Measurements from ENCODE around the gene PSAP.

Gene PSAP

GRCh38 chr10:71780156-71780555 is 70.9 kb downstream of the PSAP start:
- DNase-seq: no peak

- no peak for DNase-seq
These were observed 71.4 kb downstream of the PSAP start for GRCh38 chr10:71779641-71780040.

DNA sequence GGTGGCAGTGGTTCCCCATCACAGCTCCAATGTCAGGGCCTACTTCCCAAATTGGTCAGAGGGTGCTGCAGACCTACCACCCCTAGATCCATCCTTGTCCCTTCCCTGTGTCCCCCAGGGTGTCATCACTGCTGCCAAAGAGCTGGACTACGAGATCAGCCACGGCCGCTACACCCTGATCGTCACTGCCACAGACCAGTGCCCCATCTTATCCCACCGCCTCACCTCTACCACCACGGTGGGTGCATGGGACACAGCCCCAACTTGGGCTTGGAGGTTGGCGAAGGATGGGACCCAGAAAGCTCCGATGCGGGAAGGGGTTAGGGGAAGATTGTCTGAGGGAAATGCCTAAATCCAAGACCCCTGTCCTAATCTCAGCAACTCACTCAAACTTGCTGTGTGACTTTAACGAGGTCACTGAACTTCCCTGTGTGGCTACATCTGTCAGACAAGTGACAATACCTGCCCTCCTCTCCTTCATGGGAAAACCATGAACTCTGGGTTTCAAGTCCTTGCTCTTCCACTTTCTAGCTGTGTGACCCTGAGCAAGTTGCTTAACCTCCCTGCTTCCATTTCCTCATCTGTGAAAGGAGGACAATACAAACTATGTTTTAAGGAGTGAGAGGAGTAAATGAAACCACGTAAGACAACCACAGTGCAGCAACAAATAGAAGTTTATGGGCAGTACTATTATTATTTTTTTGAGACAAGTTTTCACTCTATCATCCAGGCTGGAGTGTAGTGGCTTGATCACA is 72.8 kb downstream of the PSAP start:
- DNase-seq: no peak

GRCh38 chr10:71777213-71777985 is 73.7 kb downstream of the PSAP start:
- DNase-seq: no peak

GRCh38 chr10:71776481-71776925 is 74.5 kb downstream of the PSAP start:
- no peak for DNase-seq

- DNase-seq: no peak
These were observed 75.9 kb downstream of the PSAP start for GRCh38 chr10:71774916-71775702.

DNA sequence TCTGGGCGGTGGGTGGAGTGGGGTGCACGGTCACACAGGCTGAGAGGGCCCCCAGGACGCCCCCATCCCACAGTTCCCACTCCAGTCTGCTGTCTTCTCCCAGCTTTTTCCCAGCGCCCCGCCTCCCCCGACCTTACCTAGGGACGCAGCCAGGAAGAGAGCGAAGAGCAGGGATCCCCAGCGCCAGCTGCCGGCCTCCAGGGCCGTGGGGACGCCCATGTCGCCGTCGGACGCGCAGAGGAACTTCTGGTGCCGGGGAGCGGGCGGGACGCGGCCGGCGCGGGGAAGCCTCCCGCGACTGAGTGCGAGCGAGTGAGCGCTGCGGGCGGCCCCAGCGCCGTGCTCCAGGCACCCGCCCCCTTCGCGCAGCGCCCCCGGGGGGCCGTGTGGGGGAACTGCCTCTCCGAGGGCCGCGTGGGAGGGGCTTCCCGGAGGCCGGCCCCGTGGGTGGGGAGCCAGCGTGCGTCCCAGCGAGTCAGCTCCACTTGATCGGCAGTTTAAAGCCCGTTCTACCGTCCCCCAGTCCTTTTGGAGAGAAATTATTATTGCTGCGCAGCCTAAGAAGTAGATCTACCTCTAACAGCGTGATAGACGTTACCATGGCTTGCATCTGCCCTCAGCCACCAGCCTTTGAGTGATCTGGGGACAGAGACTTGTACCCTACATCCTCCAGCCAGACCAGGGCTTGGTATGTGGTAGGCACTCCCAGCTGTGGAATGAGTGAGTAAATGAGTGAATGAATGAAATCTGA is 77.7 kb downstream of the PSAP start, which contains the start of gene VSIR:
VSIR (minus strand) TSS at position 300 of the 751 bp plus-strand sequence; CDS start at position 219, 81 bp downstream.
- peak; percentile 62 for DNase-seq

DNA sequence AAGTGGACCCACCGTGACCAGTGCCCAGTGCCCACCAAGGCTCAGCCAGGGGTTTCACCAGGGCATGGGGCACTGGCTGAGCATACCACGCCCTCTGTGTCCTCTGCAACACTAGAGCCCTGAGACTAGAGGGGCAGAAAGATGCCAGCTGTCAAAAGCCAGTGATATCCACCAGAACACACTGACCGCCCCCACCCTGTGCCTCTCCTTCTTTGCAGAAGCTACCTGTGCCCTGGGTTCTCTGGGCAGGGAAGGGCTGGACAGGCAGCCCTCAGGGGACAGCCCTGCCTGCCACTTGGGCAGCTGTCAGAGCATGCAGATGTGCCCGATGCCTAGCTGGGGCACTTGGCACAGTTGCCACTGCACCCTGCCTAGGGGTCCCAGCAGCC is 78.2 kb downstream of the PSAP start:
- no peak for DNase-seq

DNA sequence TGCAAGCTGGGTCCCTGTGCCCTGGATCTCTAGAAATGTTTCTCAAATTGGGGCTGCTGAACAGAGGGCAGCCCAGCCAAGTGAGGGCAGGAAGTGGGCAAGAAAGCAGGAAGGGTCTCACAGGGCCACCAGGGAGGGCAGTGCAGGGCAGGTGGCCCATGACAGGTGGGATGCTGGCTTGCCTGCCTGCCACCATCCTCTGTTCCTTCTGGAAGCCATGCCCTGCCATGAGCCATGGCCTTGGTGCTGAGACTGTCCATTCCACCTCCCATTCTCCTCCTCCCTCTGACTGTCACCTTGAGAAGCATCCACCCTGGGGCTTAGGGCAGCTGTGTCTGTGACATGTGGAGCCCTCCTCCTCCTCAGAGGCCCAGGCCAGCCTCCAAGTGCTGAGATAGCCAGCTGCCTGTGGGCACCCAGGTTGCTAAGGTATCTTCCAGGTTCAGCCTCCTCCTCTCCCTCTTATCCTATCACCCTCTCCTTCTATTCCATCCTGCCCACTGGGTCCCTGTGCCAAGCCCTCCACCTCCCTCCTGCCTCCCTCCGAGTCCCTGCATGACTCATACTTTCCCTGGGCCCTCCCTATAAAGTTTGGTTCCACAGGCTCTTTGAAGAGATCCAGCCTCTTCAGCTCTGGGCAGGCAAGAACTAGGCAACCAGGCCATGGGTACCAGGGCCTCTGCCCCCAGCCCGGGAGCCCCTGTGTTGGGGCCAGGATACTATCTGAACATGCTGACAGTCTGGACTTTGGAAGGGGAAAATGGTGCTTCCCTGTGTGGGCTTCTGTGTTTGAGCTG is 79.0 kb downstream of the PSAP start:
- peak; percentile 58 for DNase-seq

DNA sequence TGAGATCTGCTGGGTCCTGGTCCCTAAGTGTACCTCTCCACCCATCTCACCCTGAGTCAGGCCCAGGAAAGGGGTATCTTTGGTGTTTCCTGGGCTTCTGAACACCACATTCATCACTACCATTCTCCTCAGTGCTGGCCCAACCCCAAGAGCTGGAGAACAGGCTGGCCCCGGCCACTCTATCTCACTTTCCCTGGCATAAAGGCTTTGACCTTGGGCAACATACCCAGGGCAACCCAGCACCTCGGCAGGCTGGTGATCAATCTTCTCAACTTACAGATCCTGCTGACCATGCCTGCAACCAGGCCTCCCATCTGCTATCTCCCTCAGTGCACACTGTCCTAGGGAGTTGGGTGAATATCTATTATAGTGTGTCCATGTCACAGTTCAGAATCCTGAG is 79.8 kb downstream of the PSAP start:
- DNase-seq: no peak

GRCh38 chr10:71770789-71771188 is 80.3 kb downstream of the PSAP start:
- DNase-seq: no peak

- peak; percentile 28 for DNase-seq
These were observed 80.8 kb downstream of the PSAP start for GRCh38 chr10:71770255-71770654.

- DNase-seq: no peak
These were observed 81.7 kb downstream of the PSAP start for GRCh38 chr10:71769279-71769823.

- no peak for DNase-seq
These were observed 83.5 kb downstream of the PSAP start for GRCh38 chr10:71767420-71768035.

- peak; percentile 90 for DNase-seq
These were observed 84.2 kb downstream of the PSAP start for GRCh38 chr10:71766717-71767419.
